ENCODE results near the gene RPS29.

Gene RPS29

DNA sequence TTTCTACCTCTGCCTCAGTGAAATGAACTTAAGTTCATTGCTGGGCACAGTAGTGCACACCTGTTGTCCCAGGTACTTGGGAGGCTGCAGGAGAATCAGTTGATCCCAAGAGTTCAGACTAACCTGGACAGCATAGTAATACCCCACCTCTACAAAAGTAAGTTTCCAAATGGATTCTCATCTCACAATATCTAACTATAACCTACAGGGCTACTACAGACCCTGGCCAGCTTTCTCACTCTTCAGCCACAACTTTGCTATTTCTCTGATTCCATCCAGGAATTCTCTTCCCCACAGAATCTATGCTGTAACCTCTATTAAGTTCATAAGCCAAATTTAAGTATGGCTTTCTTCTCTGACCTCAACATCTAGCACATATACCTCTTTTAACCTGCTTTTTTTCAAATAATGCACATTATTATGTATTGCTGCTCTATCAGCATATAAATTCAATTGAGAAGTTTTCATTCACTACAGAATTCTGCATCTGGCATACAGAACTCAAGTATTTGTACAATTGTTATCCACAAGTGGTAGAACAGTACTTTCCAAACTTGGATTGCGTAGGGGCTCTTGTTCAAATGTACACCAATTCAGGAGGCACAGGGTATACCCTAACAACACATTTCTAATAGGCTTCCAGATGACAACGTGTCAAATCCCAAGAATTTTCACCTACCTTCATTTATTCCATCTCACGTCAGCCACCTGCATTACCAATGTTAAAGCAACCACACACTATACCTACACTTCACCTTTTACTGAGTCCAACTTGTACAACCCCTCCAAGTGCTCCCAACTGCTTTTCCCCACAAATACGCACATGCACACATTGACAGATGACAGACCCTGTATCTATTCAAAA, 3.8 kb downstream of the RPS29 start:
- Histone ChIP-seq H3K36me3 (ENCODE audit: control insufficient read depth in 5 of 5, insufficient read depth in 5 of 5, low read length in 5 of 5) (peaks cover 6 to 21% (median 16%) of the 10 kb centered on the region in 5 donors), H3K4me3 (ENCODE audit: low read depth in 1 of 5, low read length in 5 of 5) (no peak overlapping the region), H3K4me1 (ENCODE audit: control insufficient read depth in 5 of 5, insufficient read depth in 5 of 5, low read length in 5 of 5) (peaks cover 0 to 25% (median 18%) of the 10 kb centered on the region in 5 donors), H3K27ac (ENCODE audit: low read depth, low read length) (no peak overlapping the region), H3K9me3 (ENCODE audit: control insufficient read depth in 5 of 5, low read length in 5 of 5) (no peaks in the 10 kb centered on the region), H3K9ac (ENCODE audit: low read length in 5 of 5) (no peak overlapping the region), H3K27me3 (ENCODE audit: control insufficient read depth in 5 of 5, insufficient read depth in 4 of 5, low read length in 5 of 5) (no peaks in the 10 kb centered on the region)

DNA sequence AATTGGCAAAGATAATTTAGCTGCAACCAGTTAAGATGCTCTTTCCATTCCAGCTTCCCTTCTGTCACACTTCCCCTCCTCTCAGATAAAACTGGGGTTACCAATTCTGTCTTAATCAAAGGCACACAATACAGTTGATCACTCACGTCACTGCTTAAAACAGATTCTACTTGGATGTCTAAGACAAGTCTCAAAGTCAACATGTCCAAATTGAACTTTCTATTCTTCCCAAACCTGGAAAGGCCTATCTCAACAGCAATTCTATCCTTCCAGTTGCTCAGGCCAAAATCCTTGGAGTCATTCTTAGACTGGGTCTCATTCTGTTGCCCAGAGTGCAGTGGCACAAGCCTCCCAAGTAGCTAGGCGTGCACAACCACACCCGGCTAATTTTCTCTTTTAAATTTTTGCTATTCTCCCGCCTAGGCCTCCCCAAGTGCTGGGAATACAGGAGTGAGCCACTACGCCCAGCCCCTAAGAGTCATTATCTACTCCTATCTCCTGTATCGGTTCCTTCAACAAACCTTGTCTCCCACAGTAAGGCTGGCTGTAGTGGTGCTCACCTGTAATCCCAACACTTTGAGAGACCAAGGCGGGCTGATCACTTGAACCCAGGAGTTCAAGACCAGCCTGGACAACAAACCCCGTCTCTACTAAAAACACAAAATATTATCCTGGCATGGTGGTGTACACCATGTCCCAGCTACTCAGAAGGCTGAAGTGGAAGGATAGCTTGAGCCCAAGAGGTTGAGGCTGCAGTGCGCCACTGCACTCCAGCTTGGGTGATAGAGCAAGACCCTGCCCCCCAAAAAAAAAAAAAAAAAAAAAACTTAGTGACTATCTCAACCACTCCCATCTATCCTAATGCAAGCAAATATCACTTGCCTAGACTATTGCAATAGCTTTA, 4.7 kb downstream of the RPS29 start:
- H3K9ac ChIP-seq (ENCODE audit: low read length in 5 of 5), result no peak overlapping the region
- H3K4me1 ChIP-seq (ENCODE audit: control insufficient read depth in 5 of 5, insufficient read depth in 5 of 5, low read length in 5 of 5), result peaks cover 0 to 25% (median 18%) of the 10 kb centered on the region in 5 donors
- H3K27me3 ChIP-seq (ENCODE audit: control insufficient read depth in 5 of 5, insufficient read depth in 4 of 5, low read length in 5 of 5), result no peaks in the 10 kb centered on the region
- H3K9me3 ChIP-seq (ENCODE audit: control insufficient read depth in 5 of 5, low read length in 5 of 5), result no peaks in the 10 kb centered on the region
- H3K27ac ChIP-seq (ENCODE audit: low read depth, low read length), result no peak overlapping the region
- peaks cover 8 to 29% (median 24%) of the 10 kb centered on the region in 5 donors for H3K36me3 ChIP-seq (ENCODE audit: control insufficient read depth in 5 of 5, insufficient read depth in 5 of 5, low read length in 5 of 5)
- H3K4me3 ChIP-seq (ENCODE audit: low read depth in 1 of 5, low read length in 5 of 5), result no peak overlapping the region

DNA sequence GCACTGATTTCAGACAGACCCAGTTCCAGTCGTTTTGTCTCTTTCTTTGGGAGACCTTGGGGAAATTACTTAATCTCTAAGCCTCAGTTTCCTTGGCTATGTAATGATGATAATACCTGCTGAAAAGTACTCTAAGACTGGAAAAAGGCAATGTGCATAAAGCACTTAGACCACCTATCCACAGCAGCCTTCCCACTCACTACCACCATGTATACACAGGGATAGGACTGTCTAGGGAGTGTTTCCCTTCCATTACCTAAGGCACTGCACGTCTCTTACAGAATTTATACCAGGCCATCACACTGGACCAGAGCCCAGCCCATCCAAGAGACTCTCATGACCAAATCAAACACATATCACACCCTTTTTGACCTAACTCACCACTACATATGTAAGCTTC, 6.3 kb downstream of the RPS29 start:
- H3K4me1 ChIP-seq (ENCODE audit: control insufficient read depth in 5 of 5, insufficient read depth in 5 of 5, low read length in 5 of 5), result peaks cover 0 to 15% (median 10%) of the 10 kb centered on the region in 5 donors
- H3K9ac ChIP-seq (ENCODE audit: low read length in 5 of 5), result no peak overlapping the region
- no peak overlapping the region for H3K4me3 ChIP-seq (ENCODE audit: low read depth in 1 of 5, low read length in 5 of 5)
- H3K27me3 ChIP-seq (ENCODE audit: control insufficient read depth in 5 of 5, insufficient read depth in 4 of 5, low read length in 5 of 5), result no peaks in the 10 kb centered on the region
- H3K27ac ChIP-seq (ENCODE audit: low read depth, low read length), result no peak overlapping the region
- H3K9me3 ChIP-seq (ENCODE audit: control insufficient read depth in 5 of 5, low read length in 5 of 5), result no peaks in the 10 kb centered on the region
- peaks cover 8 to 39% (median 26%) of the 10 kb centered on the region in 5 donors for H3K36me3 ChIP-seq (ENCODE audit: control insufficient read depth in 5 of 5, insufficient read depth in 5 of 5, low read length in 5 of 5)

DNA sequence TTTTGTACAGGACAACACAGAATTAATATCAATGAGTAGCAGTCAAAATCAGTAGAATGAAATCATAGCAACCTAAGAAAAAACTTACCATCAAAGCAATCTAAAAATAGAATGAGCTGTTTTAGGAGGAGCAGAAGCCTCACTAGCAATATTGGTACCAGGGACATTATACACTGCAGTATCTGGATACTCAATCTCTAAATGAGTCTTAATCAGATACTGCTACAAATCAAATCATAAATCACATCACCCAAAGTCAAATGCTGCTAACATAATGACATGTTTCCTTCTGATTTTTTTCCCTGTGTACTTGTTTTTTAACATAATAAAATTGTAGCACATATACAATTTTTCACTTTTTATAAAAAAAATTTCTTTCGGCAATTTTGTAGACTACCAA, 8.0 kb downstream of the RPS29 start:
- no peak overlapping the region for H3K9ac ChIP-seq (ENCODE audit: low read length in 5 of 5)
- H3K36me3 ChIP-seq (ENCODE audit: control insufficient read depth in 5 of 5, insufficient read depth in 5 of 5, low read length in 5 of 5), result peaks cover 13 to 30% (median 19%) of the 10 kb centered on the region in 5 donors
- no peaks in the 10 kb centered on the region for H3K27me3 ChIP-seq (ENCODE audit: control insufficient read depth in 5 of 5, insufficient read depth in 4 of 5, low read length in 5 of 5)
- no peak overlapping the region for H3K27ac ChIP-seq (ENCODE audit: low read depth, low read length)
- H3K4me3 ChIP-seq (ENCODE audit: low read depth in 1 of 5, low read length in 5 of 5), result no peak overlapping the region
- H3K4me1 ChIP-seq (ENCODE audit: control insufficient read depth in 5 of 5, insufficient read depth in 5 of 5, low read length in 5 of 5), result peaks cover 0 to 2% (median 0%) of the 10 kb centered on the region in 5 donors
- no peaks in the 10 kb centered on the region for H3K9me3 ChIP-seq (ENCODE audit: control insufficient read depth in 5 of 5, low read length in 5 of 5)

DNA sequence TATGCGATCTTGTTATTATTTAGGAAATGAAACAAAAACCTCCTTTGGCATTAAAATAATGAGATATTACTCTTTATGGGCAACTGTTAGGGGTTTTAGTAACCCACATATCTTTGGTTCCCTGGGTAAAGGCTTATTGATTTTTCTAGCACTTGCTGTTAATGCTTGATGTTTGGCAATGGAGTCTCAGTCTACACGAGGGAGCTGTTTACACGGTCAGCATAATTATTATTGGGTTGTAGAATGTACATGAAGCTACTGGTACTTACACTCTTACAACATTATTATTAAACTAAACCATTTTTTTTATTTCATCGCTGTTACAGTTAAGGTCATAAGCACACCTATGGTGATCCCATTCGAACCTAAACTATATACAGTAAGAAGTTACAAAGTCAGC, 12.1 kb downstream of the RPS29 start:
- Histone ChIP-seq H3K27ac (ENCODE audit: low read depth, low read length) (no peak overlapping the region), H3K9me3 (ENCODE audit: control insufficient read depth in 5 of 5, low read length in 5 of 5) (no peaks in the 10 kb centered on the region), H3K27me3 (ENCODE audit: control insufficient read depth in 5 of 5, insufficient read depth in 4 of 5, low read length in 5 of 5) (no peaks in the 10 kb centered on the region), H3K4me3 (ENCODE audit: low read depth in 1 of 5, low read length in 5 of 5) (no peak overlapping the region), H3K36me3 (ENCODE audit: control insufficient read depth in 5 of 5, insufficient read depth in 5 of 5, low read length in 5 of 5) (peaks cover 9 to 23% (median 15%) of the 10 kb centered on the region in 5 donors), H3K9ac (ENCODE audit: low read length in 5 of 5) (no peak overlapping the region), H3K4me1 (ENCODE audit: control insufficient read depth in 5 of 5, insufficient read depth in 5 of 5, low read length in 5 of 5) (no peaks in the 10 kb centered on the region)

DNA sequence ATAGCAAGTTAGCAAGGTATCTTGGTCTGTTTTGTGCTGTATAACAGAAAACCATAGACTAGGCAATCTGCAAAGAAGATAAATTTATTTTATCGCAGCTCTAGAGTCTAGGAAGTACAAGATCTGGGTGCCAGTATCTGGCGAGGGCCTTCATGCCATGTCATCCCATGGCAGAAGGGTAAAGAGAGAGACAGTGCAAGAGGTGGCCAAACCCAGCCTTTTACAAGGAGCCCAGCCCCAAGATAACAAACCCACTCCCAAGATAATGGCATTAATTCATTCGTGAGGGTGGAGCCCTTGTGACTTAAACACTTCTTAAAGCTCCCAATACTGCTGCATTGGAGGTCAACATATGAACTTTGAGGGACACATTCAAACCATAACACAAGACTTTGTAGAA, 16.9 kb downstream of the RPS29 start:
- Histone ChIP-seq H3K4me3 (ENCODE audit: low read depth in 1 of 5, low read length in 5 of 5) (no peak overlapping the region), H3K9ac (ENCODE audit: low read length in 5 of 5) (no peak overlapping the region), H3K27me3 (ENCODE audit: control insufficient read depth in 5 of 5, insufficient read depth in 4 of 5, low read length in 5 of 5) (no peaks in the 10 kb centered on the region), H3K4me1 (ENCODE audit: control insufficient read depth in 5 of 5, insufficient read depth in 5 of 5, low read length in 5 of 5) (no peaks in the 10 kb centered on the region), H3K36me3 (ENCODE audit: control insufficient read depth in 5 of 5, insufficient read depth in 5 of 5, low read length in 5 of 5) (peaks cover 0 to 3% (median 0%) of the 10 kb centered on the region in 5 donors), H3K27ac (ENCODE audit: low read depth, low read length) (no peak overlapping the region), H3K9me3 (ENCODE audit: control insufficient read depth in 5 of 5, low read length in 5 of 5) (no peaks in the 10 kb centered on the region)

DNA sequence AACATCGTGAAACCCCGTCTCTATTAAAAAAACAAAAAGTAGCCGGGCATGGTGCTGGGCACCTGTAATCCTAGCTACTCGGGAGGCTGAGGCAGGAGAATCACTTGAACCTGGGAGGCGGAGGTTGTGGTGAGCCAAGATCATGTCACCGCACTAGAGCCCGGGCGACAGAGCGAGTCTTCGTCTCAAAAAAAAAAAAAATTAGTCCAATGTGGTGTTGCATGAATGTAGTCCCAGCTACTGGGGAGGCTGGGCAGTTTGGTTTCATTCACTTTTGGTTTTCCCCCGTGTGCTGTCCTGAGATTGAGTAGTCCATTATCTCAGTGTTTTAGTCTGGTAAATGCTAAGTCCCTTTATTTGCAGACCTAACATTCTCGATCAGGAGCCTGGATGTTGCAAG, 19.5 kb downstream of the RPS29 start:
- Histone ChIP-seq H3K9ac (ENCODE audit: low read length in 5 of 5) (no peak overlapping the region), H3K36me3 (ENCODE audit: control insufficient read depth in 5 of 5, insufficient read depth in 5 of 5, low read length in 5 of 5) (no peaks in the 10 kb centered on the region), H3K4me3 (ENCODE audit: low read depth in 1 of 5, low read length in 5 of 5) (no peak overlapping the region)

DNA sequence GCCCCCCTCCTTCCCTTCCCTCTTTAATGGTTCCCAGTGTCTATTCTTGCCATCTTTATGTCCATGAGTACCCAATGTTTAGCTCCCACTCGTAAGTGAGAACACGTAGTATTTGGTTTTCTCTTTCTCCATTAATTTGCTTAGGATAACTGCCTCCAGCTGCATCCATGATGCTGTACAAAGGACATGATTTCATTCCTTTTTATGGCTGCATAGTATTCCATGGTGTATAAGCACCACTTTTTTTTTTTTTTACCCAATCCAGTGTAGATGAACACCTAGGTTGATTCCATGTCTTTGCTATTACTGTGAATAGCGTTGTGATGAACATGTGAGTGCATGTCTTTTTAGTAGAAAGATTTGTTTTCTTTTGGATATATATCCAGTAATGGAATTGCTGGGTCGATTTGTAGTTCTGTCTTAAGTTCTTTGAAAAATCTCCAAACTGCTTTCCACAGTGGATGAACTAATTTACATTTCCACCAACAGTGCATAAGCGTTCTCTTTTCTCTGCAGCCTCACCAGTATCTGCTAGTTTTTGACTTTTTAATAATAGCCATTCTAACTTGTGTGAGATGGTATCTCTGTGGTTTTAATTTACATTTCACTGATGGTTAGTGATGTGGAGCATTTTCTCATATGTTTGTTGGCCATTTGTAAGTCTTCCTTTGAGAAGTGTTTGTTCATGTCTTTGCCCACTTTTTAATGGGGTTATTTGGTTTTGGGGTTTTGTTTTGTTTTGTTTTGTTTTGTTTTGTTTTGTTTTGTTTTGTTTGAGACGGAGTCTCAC, 26.0 kb downstream of the RPS29 start:
- H3K27ac ChIP-seq (ENCODE audit: low read depth, low read length), result no peak overlapping the region
- H3K9me3 ChIP-seq (ENCODE audit: control insufficient read depth in 5 of 5, low read length in 5 of 5), result no peaks in the 10 kb centered on the region
- no peaks in the 10 kb centered on the region for H3K4me1 ChIP-seq (ENCODE audit: control insufficient read depth in 5 of 5, insufficient read depth in 5 of 5, low read length in 5 of 5)
- H3K9ac ChIP-seq (ENCODE audit: low read length in 5 of 5), result no peak overlapping the region
- H3K4me3 ChIP-seq (ENCODE audit: low read depth in 1 of 5, low read length in 5 of 5), result no peak overlapping the region
- H3K36me3 ChIP-seq (ENCODE audit: control insufficient read depth in 5 of 5, insufficient read depth in 5 of 5, low read length in 5 of 5), result no peaks in the 10 kb centered on the region
- H3K27me3 ChIP-seq (ENCODE audit: control insufficient read depth in 5 of 5, insufficient read depth in 4 of 5, low read length in 5 of 5), result no peaks in the 10 kb centered on the region

More for the DNA sequence above, 19.5 kb downstream of the RPS29 start:
- no peak overlapping the region for H3K27ac ChIP-seq (ENCODE audit: low read depth, low read length)
- H3K4me1 ChIP-seq (ENCODE audit: control insufficient read depth in 5 of 5, insufficient read depth in 5 of 5, low read length in 5 of 5), result no peaks in the 10 kb centered on the region
- H3K9me3 ChIP-seq (ENCODE audit: control insufficient read depth in 5 of 5, low read length in 5 of 5), result no peaks in the 10 kb centered on the region
- no peaks in the 10 kb centered on the region for H3K27me3 ChIP-seq (ENCODE audit: control insufficient read depth in 5 of 5, insufficient read depth in 4 of 5, low read length in 5 of 5)

DNA sequence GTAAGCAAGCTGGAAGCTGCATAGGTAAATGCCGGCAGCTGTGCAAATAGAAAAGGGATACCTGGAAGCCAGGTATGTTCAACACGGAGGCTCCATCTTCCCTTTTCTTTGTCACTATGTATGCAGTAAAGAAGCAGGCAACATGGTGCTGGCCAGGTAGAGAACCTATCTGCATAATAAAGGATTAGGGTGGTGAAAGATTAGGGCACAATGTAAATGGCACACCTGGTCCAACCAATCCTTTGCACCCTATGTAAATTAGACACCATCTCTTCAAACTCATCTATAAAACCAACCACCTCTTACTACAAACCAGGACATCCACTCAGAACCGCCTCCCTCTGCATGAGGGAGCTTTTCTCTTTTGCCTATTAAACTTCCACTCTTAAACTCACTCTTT, 32.3 kb downstream of the RPS29 start:
- Histone ChIP-seq H3K4me1 (ENCODE audit: control insufficient read depth in 5 of 5, insufficient read depth in 5 of 5, low read length in 5 of 5) (no peaks in the 10 kb centered on the region), H3K27ac (ENCODE audit: low read depth, low read length) (no peak overlapping the region), H3K27me3 (ENCODE audit: control insufficient read depth in 5 of 5, insufficient read depth in 4 of 5, low read length in 5 of 5) (peaks cover 0 to 2% (median 0%) of the 10 kb centered on the region in 5 donors), H3K9me3 (ENCODE audit: control insufficient read depth in 5 of 5, low read length in 5 of 5) (no peaks in the 10 kb centered on the region), H3K9ac (ENCODE audit: low read length in 5 of 5) (no peak overlapping the region), H3K36me3 (ENCODE audit: control insufficient read depth in 5 of 5, insufficient read depth in 5 of 5, low read length in 5 of 5) (no peaks in the 10 kb centered on the region), H3K4me3 (ENCODE audit: low read depth in 1 of 5, low read length in 5 of 5) (no peak overlapping the region)
